ENCODE data around the gene AP3B2. TPM values are rescaled to one million over a fixed set of nuclear protein-coding genes. Genes with fewer than 3 reads are reported as not detected.

The AP3B2 gene
- polyA plus RNA-seq, 1 donor from 2014 or later, result 0.35 TPM

DNA sequence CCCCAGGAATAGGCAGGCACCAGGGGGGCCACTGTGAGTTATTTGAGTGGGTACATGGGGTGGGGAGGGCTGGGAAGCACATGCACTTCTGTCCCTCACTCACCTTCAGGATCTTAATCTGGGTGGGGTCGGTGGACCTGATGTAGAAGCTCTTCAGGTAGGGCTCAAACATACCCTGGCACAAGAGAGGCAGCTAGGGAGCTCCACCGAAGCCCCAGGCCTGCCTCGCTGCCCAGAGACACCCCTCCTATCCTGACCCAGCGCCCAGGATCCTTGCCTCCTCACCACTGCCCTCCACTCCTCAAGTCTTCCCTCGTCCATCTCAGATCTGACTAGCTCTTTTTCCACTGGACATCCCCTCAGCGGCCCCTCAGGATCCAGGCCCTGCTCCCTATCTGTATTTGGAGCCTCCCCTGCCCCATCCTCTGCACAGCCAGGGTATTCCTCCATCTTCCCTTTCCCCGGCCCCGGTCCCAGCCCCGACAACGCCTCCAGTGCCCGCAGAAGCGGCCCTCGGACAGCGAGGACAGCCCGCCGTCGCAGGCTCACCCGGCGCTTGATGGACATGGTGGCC, 30.0 kb downstream of the AP3B2 start:
- peaks cover 0 to 1% (median 0%) of the 10 kb centered on the region in 3 donors for H3K9me3 Mint-ChIP-seq
- H3K4me3 Mint-ChIP-seq, result peak overlapping the region; percentile 82 to 93 (median 91)
- peaks cover 12% of the 10 kb centered on the region for H3K27me3 Mint-ChIP-seq
- peaks cover 0 to 8% (median 3%) of the 10 kb centered on the region in 3 donors for H3K4me1 Mint-ChIP-seq
- no peaks in the 10 kb centered on the region for H3K36me3 Mint-ChIP-seq
- peak overlapping the region in 2 of 3 donors; percentile 29 to 83 for H3K27ac Mint-ChIP-seq

DNA sequence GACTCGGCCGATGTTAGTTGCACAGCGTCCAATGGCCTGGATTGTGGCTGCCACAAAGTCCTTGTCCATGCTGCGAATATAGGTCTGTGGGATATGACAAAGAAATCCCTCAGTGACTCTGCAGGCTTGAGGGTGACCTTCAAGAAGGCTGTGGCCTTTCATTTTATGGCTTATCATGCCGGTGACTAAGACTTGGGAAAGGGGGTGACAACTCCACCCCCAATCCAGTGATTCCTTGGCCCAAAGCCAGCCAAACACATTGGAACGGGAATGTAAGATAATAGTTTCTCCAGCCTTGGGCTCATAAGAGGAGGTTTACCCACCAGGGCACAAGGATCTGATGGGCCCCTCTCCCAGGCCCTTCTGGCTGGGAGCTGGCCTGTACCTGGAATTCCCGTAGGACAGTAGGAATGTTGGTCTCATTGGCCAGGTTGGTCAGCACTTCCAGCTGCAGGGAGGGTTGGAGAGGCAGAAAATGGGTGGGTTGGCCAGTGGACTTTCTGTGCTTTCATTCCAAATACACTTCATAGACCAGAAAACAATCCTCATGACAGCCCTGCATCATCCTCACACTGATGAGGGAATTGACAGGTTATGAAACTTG, 31.9 kb downstream of the AP3B2 start:
- no peak overlapping the region for H3K27ac Mint-ChIP-seq
- peaks cover 12% of the 10 kb centered on the region for H3K27me3 Mint-ChIP-seq
- H3K36me3 Mint-ChIP-seq, result no peaks in the 10 kb centered on the region
- H3K4me1 Mint-ChIP-seq, result peaks cover 0 to 8% (median 3%) of the 10 kb centered on the region in 3 donors
- H3K9me3 Mint-ChIP-seq, result peaks cover 0 to 1% (median 0%) of the 10 kb centered on the region in 3 donors
- H3K4me3 Mint-ChIP-seq, result peak overlapping the region in 1 of 4 donors; percentile 91

DNA sequence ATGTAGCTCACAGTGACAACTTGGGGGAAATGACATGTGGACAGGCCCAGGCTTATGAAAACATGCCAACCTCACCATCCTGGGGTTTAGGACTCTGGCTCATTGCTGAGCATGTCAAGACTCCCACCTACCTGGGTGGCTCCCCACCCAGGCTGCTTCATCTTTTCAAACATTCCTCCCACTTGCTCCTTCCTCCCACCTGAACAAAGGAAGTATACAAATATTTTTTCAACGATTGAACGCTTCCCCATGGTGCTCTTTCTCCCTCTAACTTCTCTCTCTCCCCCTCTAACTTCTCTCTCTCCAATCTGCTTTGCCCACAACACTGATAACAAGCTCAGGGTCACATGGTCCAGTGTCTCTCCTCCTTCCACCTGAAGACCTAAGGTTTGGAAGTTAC, 34.8 kb downstream of the AP3B2 start:
- Mint-ChIP-seq H3K4me1 (no peaks in the 10 kb centered on the region), H3K27ac (no peak overlapping the region), H3K27me3 (peaks cover 6% of the 10 kb centered on the region), H3K36me3 (no peaks in the 10 kb centered on the region), H3K4me3 (no peak overlapping the region), H3K9me3 (peaks cover 0 to 1% (median 0%) of the 10 kb centered on the region in 3 donors)

DNA sequence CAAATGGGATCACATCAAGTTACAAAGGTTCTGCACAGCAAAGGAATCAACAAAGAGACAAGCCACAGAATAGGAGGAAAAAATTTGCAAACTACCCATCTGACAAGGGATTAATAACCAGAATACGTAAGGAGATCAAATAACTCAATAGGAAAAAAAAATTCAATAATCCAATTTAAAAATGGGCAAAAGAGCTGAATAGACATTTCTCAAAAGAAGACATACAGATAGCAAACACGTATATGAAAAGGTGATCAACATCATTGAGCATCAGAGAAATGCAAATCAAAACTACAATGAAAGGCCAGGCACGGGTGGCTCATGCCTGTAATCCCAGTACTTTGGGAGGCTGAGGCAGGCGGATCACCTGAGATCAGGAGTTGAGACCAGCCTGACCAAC, 39.0 kb downstream of the AP3B2 start:
- Mint-ChIP-seq H3K36me3 (peaks cover 2% of the 10 kb centered on the region), H3K27ac (no peak overlapping the region), H3K27me3 (peaks cover 3% of the 10 kb centered on the region), H3K9me3 (no peaks in the 10 kb centered on the region), H3K4me1 (no peaks in the 10 kb centered on the region), H3K4me3 (no peak overlapping the region)

DNA sequence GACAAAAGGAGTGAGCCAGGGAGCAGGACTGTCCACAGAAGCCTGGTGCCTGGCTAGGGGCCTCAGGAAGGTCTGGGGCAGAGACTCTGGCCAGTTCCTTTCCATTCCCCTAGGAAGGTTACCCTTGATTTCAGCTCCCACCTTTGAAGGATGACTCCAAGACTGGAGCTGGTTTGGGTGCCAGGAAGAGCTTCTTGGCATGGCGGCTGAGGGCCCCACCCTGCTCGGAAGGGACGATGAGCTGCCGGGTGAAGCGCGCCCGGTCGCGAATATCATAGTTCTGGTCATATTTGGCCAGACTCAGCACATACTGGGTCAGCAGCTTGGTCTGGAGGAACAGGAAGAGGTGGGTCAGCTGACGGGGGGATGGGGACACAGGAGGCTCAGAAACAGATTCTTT, 43.1 kb downstream of the AP3B2 start:
- no peaks in the 10 kb centered on the region for H3K4me1 Mint-ChIP-seq
- no peak overlapping the region for H3K27ac Mint-ChIP-seq
- H3K4me3 Mint-ChIP-seq, result no peak overlapping the region
- no peaks in the 10 kb centered on the region for H3K9me3 Mint-ChIP-seq
- peaks cover 2% of the 10 kb centered on the region for H3K36me3 Mint-ChIP-seq
- H3K27me3 Mint-ChIP-seq, result peaks cover 17% of the 10 kb centered on the region

DNA sequence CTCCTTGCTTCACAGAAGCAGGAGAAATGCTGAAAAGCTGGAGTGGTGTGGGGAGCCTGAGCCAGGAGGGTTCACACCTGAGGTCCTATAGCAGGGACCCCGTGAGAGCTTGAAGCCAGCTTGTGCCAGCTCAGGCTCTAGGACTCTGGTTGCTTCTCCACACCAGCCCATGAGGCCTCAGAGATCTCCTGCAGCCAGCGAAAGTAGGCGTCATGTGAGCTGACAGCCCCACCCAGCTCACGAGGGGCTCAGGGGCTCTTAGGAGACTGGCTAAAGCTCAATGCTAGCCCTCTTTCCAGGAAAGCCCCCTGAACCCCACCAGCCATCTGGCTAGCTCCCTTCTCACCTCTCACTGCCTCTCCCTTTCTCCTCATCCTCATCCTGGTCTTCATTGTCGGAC, 45.7 kb downstream of the AP3B2 start:
- peak overlapping the region in 1 of 3 donors; percentile 48 for H3K27ac Mint-ChIP-seq

DNA sequence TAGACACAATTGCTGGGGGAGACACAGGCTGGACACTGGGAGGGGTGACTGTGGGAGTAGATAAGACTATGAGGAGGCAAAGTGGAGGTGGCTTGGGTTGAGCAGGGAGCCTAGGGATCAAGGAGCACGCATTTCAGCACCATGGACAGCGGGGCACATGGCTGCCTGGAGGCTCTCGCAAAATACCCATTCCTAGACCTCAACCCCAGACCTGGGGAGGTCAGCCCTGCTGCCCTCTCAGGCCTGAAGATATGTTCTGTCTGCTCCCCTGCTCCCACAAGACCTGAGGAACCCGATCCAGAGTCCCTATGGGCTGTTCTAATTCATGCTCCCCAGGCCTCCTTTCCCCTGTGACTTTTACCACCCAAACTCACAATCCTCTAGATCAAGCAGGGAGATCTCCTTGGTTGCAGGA, 46.5 kb downstream of the AP3B2 start:
- no peaks in the 10 kb centered on the region for H3K4me1 Mint-ChIP-seq
- H3K9me3 Mint-ChIP-seq, result no peaks in the 10 kb centered on the region
- H3K27ac Mint-ChIP-seq, result no peak overlapping the region
- peaks cover 21% of the 10 kb centered on the region for H3K27me3 Mint-ChIP-seq
- no peaks in the 10 kb centered on the region for H3K36me3 Mint-ChIP-seq
- no peak overlapping the region for H3K4me3 Mint-ChIP-seq

More for the DNA sequence above, 45.7 kb downstream of the AP3B2 start:
- peaks cover 18% of the 10 kb centered on the region for H3K27me3 Mint-ChIP-seq
- peaks cover 2% of the 10 kb centered on the region for H3K36me3 Mint-ChIP-seq
- no peak overlapping the region for H3K4me3 Mint-ChIP-seq
- H3K9me3 Mint-ChIP-seq, result no peaks in the 10 kb centered on the region
- H3K4me1 Mint-ChIP-seq, result no peaks in the 10 kb centered on the region

DNA sequence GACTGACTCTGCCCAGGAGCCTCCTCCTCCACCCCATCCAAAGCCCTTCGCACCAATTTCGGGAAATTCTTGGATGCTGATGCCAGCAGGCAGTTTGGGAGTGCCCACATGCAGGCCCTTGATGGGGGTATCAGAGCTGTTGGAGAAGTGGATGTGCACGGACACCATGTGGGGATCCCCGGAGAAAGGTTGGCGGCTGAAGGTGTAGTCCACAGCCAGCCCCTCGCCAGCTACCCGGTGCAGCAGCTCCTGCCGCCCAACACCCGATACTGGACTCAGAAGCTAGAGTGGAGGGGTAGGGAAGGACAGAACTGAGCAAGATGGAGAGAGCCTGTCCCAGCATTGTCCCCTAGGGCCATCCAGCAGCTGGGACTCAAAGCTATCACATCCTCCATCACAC, 47.0 kb downstream of the AP3B2 start:
- H3K36me3 Mint-ChIP-seq, result no peaks in the 10 kb centered on the region
- H3K4me3 Mint-ChIP-seq, result no peak overlapping the region
- peaks cover 18% of the 10 kb centered on the region for H3K27me3 Mint-ChIP-seq
- no peaks in the 10 kb centered on the region for H3K4me1 Mint-ChIP-seq
- H3K9me3 Mint-ChIP-seq, result no peaks in the 10 kb centered on the region
- H3K27ac Mint-ChIP-seq, result no peak overlapping the region

DNA sequence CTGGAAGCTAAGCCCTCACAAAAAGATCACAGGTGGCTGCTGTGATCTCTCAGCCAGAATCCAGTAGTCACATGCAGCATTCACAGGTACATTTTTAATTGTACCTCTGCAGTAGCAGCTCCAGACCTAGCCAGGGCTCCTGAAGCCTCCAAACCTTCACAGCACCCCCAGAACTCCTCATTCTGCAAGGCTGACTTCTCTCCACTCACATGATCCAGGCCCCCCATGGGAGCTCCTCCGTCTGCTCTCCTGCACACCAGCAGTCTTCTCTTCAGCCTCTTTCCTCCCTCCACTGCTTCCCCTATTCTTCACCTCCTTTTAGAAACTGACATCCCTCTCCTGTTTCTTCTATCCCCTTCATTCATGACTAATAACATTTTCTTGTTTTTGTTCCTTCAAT, 49.3 kb downstream of the AP3B2 start:
- Mint-ChIP-seq H3K27me3 (peaks cover 18% of the 10 kb centered on the region), H3K4me3 (no peak overlapping the region), H3K9me3 (no peaks in the 10 kb centered on the region), H3K36me3 (peaks cover 1% of the 10 kb centered on the region), H3K27ac (no peak overlapping the region), H3K4me1 (no peaks in the 10 kb centered on the region)

DNA sequence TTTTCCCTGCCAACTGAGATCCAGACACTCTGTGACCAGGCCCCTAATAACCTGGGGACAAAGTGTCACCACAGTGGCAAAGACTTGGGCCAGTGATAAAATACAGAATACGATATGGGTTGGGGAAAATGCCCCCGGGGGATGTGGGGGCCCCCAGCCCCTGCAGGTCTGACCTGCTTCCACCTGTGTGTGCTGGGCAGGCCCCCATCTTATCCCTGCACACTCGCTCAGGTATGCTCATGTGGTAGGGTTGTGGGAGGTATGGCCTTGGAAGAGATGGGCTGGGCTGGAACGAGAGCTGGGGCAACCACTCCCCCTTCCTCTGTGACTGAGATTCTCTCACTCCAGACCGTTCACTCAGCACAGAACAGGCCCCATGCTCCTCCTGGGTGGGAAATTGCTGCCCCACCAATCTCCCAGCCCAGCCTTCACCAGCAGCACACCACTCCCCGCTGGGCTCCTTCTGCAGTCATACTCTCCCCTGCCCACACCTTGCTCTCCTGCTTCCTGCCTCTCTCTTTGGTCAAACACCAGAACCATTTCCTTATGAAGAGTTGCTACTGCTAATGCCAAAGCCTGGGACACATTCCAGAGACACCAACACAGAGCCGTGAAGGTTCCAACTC, 52.9 kb downstream of the AP3B2 start:
- Mint-ChIP-seq H3K27me3 (peaks cover 6% of the 10 kb centered on the region), H3K9me3 (no peaks in the 10 kb centered on the region), H3K4me3 (no peak overlapping the region), H3K36me3 (peaks cover 1% of the 10 kb centered on the region), H3K27ac (no peak overlapping the region), H3K4me1 (no peaks in the 10 kb centered on the region)

DNA sequence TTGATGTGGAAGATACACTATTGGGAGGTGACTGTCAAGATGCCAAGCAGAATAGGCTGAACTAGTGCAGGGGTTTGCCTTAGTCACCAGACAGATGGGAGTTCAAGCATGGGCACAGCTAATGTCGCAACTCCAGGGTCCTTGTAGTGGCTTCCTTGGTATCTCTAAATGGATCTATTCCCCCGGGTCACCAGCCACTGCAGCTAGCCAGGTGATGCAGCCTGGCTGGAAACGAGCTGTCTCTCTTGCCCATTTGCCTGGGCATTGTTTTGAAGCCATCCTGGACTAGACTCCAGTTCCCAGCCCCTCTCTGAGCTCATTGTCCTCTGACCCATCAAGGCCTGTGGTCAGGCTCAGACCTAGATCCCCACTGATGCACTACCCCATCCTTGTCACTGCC, 54.1 kb downstream of the AP3B2 start:
- Mint-ChIP-seq H3K9me3 (no peaks in the 10 kb centered on the region), H3K4me1 (no peaks in the 10 kb centered on the region), H3K27ac (no peak overlapping the region), H3K27me3 (peaks cover 6% of the 10 kb centered on the region), H3K4me3 (no peak overlapping the region), H3K36me3 (peaks cover 1% of the 10 kb centered on the region)

DNA sequence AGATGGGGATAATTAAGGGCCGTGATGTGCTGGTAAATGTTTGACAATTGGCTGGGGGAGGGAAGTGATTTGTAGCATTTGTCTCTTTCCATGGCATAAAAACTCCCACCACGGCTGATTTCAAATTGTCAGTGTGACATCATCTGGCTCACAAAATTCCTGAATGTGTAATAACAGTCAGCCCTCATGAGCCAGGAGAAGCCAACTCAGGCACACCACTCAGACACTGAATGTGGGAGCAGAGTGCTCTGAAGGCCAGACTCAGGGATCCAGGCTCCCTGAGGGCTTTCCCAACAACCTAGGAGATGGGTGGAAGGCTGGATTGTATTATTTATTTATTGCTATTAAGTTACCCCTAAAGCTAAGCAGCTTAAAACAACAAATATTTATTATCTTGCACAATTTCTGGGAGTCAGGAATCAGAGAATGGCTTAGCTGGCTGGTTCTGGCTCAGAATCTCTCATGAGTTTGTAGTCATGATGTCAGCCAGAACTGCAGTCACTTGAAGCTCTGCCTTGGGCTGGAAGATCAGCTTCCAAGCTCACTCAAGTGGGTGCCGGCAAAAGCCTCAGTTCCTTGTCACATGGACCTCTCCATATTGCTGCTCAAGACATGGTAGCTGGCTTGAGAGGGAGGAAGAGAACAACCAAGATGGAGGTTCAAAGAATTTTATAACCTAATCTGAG, 56.0 kb downstream of the AP3B2 start:
- Mint-ChIP-seq H3K27ac (no peak overlapping the region), H3K27me3 (peaks cover 13% of the 10 kb centered on the region), H3K4me1 (peaks cover 0 to 5% (median 0%) of the 10 kb centered on the region in 3 donors), H3K36me3 (peaks cover 1% of the 10 kb centered on the region), H3K9me3 (peaks cover 0 to 3% (median 0%) of the 10 kb centered on the region in 3 donors), H3K4me3 (no peak overlapping the region)

DNA sequence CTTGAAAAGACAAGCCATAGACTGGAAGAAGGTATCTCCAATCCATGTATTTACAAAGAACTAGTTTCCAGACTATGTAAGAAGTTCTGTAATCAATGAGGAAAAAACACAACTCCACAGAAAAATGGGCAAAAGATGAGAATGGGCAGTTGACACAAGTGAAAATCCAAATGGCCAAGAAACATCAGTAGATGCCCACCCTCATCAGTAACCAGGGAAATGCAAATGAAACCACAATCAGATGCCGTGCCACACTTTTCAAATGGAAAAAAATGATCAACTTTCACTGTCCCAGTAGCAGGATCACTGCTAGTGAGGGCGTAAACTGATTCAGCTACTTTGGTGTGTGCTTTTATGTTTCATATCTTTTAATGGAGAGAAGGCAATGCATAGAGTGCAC, 58.0 kb downstream of the AP3B2 start:
- Mint-ChIP-seq H3K36me3 (peaks cover 1% of the 10 kb centered on the region), H3K27me3 (peaks cover 17% of the 10 kb centered on the region), H3K4me1 (peaks cover 0 to 5% (median 4%) of the 10 kb centered on the region in 3 donors), H3K27ac (peak overlapping the region in 1 of 3 donors; percentile 56), H3K9me3 (peaks cover 0 to 3% (median 0%) of the 10 kb centered on the region in 3 donors), H3K4me3 (no peak overlapping the region)

DNA sequence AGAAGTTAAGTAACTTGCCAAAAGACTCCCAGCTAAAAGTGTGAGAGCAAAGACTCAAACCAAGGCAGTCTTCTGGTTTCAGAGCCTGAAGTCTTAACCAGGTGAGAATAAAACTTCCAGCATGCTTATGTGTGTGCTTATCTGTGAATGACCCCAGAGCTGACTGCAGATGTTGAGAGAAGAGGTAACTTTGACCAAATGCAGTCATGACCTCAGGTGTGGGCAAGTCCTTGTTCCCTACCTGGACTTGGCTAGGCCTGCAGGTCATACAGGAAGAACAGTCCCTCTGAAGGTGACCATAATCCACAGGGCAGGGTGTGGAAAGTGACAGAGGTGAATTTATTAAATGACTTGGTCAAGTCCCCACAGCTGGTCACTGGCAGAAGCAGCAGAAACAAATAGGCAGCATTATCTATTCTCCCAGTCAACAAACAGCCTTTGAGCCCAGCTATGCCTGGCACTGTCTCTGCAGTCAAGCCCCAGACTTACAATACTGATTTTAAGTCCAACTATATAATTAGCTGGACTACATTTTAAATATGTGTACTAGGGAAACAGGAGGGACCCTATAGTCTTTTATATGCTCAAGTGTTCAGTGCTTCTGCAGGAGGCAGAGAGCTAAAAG, 59.5 kb downstream of the AP3B2 start:
- Mint-ChIP-seq H3K9me3 (peaks cover 0 to 4% (median 0%) of the 10 kb centered on the region in 3 donors), H3K4me1 (peaks cover 0 to 5% (median 4%) of the 10 kb centered on the region in 3 donors), H3K4me3 (peak overlapping the region in 1 of 4 donors; percentile 61), H3K36me3 (no peaks in the 10 kb centered on the region), H3K27me3 (peaks cover 20% of the 10 kb centered on the region), H3K27ac (no peak overlapping the region)

Measured in IgD-negative memory B cell (primary cell).